ENCODE measurements around the gene STRBP.

STRBP gene

DNA sequence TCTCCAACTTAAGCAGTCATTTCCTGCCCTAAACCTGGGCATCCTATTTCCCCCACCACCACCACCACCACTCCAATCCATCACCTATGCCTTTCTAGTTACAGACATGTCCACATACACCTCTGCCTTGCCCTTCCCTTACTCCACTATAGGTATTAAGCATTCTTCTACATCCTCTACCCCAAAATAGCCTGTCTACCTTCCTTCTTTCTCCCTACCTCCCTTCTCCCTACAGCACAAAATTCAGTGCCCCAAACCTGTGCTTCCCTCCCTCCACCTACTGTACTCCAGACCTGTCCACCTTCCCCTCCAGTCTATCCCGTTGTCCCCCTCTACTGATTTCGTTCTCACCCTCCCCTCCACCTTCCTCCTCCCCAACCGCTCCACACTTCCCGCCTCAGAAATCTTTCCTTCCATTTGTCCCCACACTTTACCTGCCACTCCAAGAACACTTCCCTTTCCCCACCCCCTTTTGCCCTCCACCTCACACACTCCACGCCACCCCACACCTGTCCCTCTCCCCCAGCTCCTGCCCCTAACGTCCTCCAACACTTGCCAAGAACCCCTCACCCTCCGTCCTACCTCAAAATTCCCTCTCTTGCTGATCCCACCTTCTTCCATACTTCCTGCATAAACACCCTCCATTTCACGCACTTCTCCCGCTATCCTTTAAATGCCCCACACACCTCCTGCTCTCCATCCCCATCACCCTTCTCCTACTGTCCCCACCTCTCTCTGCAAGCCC, 1.6 kb downstream of the STRBP start:
- CTCF ChIA-PET = no interaction called here
- POLR2A ChIA-PET (ENCODE audit: low non-redundant PET) = interaction anchor here (0.7 kb wide), 1 partner anchor 15 kb away, joined by 3 read pairs; no protein-coding TSS in a partner anchor
- H3K27ac ChIP-seq = no peak overlapping the region
- TF ChIP-seq, protein P1, sequence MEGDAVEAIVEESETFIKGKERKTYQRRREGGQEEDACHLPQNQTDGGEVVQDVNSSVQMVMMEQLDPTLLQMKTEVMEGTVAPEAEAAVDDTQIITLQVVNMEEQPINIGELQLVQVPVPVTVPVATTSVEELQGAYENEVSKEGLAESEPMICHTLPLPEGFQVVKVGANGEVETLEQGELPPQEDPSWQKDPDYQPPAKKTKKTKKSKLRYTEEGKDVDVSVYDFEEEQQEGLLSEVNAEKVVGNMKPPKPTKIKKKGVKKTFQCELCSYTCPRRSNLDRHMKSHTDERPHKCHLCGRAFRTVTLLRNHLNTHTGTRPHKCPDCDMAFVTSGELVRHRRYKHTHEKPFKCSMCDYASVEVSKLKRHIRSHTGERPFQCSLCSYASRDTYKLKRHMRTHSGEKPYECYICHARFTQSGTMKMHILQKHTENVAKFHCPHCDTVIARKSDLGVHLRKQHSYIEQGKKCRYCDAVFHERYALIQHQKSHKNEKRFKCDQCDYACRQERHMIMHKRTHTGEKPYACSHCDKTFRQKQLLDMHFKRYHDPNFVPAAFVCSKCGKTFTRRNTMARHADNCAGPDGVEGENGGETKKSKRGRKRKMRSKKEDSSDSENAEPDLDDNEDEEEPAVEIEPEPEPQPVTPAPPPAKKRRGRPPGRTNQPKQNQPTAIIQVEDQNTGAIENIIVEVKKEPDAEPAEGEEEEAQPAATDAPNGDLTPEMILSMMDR (conservative IDR thresholded peaks at IDR 0.05; ENCODE audit: low read depth) = no peak
- DNase-seq (ENCODE audit: low spot score) = no peak

DNA sequence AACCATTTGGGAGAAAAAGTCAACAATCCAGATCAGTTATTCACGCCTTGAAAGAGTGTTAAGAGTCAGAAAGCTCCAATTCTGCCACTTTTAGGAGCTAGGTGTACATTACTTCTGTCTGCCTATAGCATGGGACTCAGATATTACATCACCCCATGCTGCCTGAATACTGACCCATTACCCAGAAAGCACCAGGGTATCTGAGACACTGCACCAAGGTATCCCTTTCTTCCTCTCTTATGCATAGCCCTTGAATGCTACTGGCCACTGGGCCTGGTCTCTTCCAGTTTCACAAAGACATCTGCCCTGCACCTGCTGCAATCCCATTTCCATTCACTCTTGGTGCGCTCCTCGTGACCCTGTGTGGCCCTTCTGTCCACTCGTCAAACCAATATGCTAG, 2.6 kb downstream of the STRBP start:
- TF ChIP-seq, protein P1 (conservative IDR thresholded peaks at IDR 0.05; ENCODE audit: low read depth) = no peak
- DNase-seq (ENCODE audit: low spot score) = no peak

DNA sequence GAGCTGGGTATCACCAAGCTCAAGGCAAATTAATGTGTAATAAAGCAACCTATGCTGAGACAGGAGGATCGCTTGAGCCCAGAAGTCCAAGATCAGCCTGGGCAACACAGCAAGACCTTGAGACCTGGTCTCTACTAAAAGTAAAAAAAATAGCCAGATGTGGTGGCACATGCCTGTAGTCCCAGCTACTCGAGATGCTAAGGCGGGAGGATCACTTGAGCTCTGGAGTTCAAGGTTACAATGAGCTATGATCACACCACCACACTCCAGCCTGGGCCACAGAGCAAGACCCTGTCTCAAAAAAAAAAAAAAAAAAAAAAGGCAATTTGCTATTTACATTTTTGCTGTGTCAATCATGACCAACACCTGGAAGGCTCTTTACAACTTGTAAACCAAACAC, 5.2 kb downstream of the STRBP start:
- TF ChIP-seq, protein P1 (conservative IDR thresholded peaks at IDR 0.05; ENCODE audit: low read depth) = no peak
- no peak overlapping the region for H3K27ac ChIP-seq
- no peak for DNase-seq (ENCODE audit: low spot score)
- ChIA-PET CTCF (no interaction called here), POLR2A (ENCODE audit: low non-redundant PET) (no interaction called here)

More for the DNA sequence above, 2.6 kb downstream of the STRBP start:
- no peak overlapping the region for H3K27ac ChIP-seq
- ChIA-PET POLR2A (ENCODE audit: low non-redundant PET) (no interaction called here), CTCF (no interaction called here)

DNA sequence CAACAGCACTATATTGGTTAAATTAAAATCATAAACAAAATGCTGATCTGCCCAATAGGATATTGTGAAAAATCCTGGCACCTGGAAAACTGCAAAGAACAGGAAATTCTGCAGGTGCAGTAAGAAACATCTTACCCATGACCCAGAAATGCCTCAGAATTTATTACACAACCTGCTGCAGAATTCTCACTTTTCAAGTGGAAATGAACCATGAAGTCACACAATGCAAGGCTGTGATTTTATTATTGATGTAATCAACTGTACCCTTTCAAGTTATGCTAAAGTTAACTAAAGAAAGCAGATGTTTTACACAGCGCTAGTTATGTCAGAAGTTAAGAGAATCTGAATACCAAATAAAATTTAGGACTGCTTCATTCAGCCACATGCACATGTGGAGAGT, 6.0 kb downstream of the STRBP start:
- POLR2A ChIA-PET (ENCODE audit: low non-redundant PET) = no interaction called here
- no peak for DNase-seq (ENCODE audit: low spot score)
- H3K27ac ChIP-seq = no peak overlapping the region
- TF ChIP-seq, protein P1 (conservative IDR thresholded peaks at IDR 0.05; ENCODE audit: low read depth) = no peak
- CTCF ChIA-PET = no interaction called here

DNA sequence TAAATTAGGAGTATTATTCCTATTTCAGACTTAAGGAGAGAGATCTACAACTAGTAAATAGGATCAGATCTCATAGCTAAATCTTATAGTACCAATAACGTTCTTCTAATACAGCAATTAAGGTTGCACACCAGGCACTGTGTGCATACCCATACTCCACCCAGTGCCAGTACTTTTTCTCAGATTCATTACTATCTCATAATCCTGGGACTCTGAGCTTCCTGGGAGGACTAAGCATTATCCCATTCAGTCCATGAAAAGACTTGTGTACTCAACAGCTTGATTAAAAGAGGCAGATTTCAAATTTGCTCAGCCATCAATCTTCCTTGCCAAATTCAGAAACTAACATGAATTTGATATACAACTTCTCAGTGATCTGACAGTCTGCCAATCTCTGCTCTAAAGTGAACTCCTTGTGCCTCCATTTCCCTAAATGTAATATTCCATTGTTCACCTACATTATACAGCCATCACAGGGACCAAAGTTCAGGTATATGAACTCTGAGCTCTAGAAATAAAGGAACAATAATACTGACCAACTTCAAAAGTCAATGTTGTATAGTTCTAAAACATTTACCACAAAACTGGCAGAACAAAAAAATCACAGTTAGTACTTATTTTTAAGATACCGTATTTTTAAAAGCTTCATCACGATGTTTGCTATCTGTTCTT, 7.2 kb downstream of the STRBP start:
- ChIA-PET POLR2A (ENCODE audit: low non-redundant PET) (no interaction called here), CTCF (interaction anchor here (0.6 to 1.8 kb wide), 4 partner anchors 35 to 159 kb away, joined by 3 to 6 read pairs (median 4); no protein-coding TSS in a partner anchor)
- H3K27ac ChIP-seq = no peak overlapping the region
- DNase-seq (ENCODE audit: low spot score) = no peak
- TF ChIP-seq, protein P1 (conservative IDR thresholded peaks at IDR 0.05; ENCODE audit: low read depth) = no peak

DNA sequence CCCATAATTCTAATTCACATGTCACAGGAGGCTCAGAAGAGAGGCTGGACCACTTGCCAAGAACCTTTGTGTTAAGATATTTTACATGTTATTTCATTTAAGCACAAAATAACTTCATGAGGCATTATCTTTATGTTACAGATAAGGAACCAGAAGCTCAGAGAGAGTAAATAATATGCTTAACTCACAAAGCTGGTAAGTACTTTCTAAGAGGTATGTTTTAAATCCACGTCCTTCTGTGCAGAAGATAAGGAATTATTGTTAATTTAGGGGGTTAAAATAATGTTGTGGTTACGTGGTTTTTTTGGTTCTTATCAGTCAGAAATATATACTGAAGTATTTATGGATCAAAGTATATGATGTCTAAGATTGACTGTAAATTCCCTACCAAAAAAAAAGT, 8.0 kb downstream of the STRBP start:
- H3K27ac ChIP-seq = no peak overlapping the region
- TF ChIP-seq, protein P1 (conservative IDR thresholded peaks at IDR 0.05; ENCODE audit: low read depth) = no peak
- no peak for DNase-seq (ENCODE audit: low spot score)
- ChIA-PET CTCF (interaction anchor here (0.6 to 1.8 kb wide), 2 partner anchors 90 to 113 kb away, joined by 5 to 6 read pairs; no protein-coding TSS in a partner anchor), POLR2A (ENCODE audit: low non-redundant PET) (no interaction called here)

Data from RWPE1 (cell line).